ENCODE data around the gene TRHDE. TPM values are rescaled to one million over a fixed set of nuclear protein-coding genes. Genes with fewer than 3 reads are reported as not detected.

The TRHDE gene
- total and polyA plus RNA-seq, 7 donors = 0.42 to 10.0 (median 2.9) TPM

- DNase-seq = no peak
- Histone ChIP-seq H3K9me3 (no peaks in the 10 kb centered on the region), H3K4me1 (no peaks in the 10 kb centered on the region), H3K36me3 (no peaks in the 10 kb centered on the region), H3K27ac (no peak overlapping the region), H3K4me3 (no peak overlapping the region), H3K27me3 (no peaks in the 10 kb centered on the region)
- TF ChIP-seq POLR2A (IDR thresholded peaks at IDR 0.05) (no peak), EP300 (IDR thresholded peaks at IDR 0.05) (no peak), POLR2AphosphoS5 (IDR thresholded peaks at IDR 0.05) (no peak), CTCF (IDR thresholded peaks at IDR 0.05) (no peak)
- intact Hi-C loops (cut with DNase I) = no loop called here
- WGBS, 2 donors = 81 to 89% methylated on average over 6 of the region's 6 CpGs
These were observed 21.5 kb downstream of the TRHDE start for GRCh38 chr12:72293701-72294100.

- Histone ChIP-seq H3K27ac (no peak overlapping the region), H3K36me3 (no peaks in the 10 kb centered on the region), H3K9me3 (no peaks in the 10 kb centered on the region), H3K27me3 (no peaks in the 10 kb centered on the region), H3K4me1 (no peaks in the 10 kb centered on the region), H3K4me3 (no peak overlapping the region)
- no peak for DNase-seq
- intact Hi-C loops (cut with DNase I) = no loop called here
- 79 to 88% methylated on average over 8 of the region's 8 CpGs for WGBS, 2 donors
- no peak for TF ChIP-seq CTCF (IDR thresholded peaks at IDR 0.05)
- no peak for TF ChIP-seq POLR2AphosphoS5 (IDR thresholded peaks at IDR 0.05)
- no peak for TF ChIP-seq POLR2A (IDR thresholded peaks at IDR 0.05)
These were observed 22.9 kb downstream of the TRHDE start for GRCh38 chr12:72295101-72295500.

- no peaks in the 10 kb centered on the region for H3K27me3 ChIP-seq
- no peaks in the 10 kb centered on the region for H3K36me3 ChIP-seq
- WGBS, 2 donors = 81 to 82% methylated on average over 2 of the region's 2 CpGs
- H3K27ac ChIP-seq = no peak overlapping the region
- H3K4me3 ChIP-seq = no peak overlapping the region
- no peaks in the 10 kb centered on the region for H3K9me3 ChIP-seq
- TF ChIP-seq POLR2A (IDR thresholded peaks at IDR 0.05) (no peak), POLR2AphosphoS5 (IDR thresholded peaks at IDR 0.05) (no peak), EP300 (IDR thresholded peaks at IDR 0.05) (no peak), CTCF (IDR thresholded peaks at IDR 0.05) (no peak)
- H3K4me1 ChIP-seq = no peaks in the 10 kb centered on the region
- intact Hi-C loops (cut with DNase I) = no loop called here
- DNase-seq = no peak
These were observed 23.6 kb downstream of the TRHDE start for GRCh38 chr12:72295744-72296143.

GRCh38 chr12:72296389-72296788 lies 24.2 kb downstream of the TRHDE start:
- H3K27ac ChIP-seq = no peak overlapping the region
- WGBS, 2 donors = 38 to 57% methylated on average over 2 of the region's 2 CpGs
- no peaks in the 10 kb centered on the region for H3K4me1 ChIP-seq
- H3K36me3 ChIP-seq = no peaks in the 10 kb centered on the region
- intact Hi-C loops (cut with DNase I) = no loop called here
- no peak for DNase-seq
- no peaks in the 10 kb centered on the region for H3K27me3 ChIP-seq
- H3K9me3 ChIP-seq = no peaks in the 10 kb centered on the region
- TF ChIP-seq CTCF (IDR thresholded peaks at IDR 0.05) = no peak
- TF ChIP-seq POLR2AphosphoS5 (IDR thresholded peaks at IDR 0.05) = no peak
- TF ChIP-seq EP300 (IDR thresholded peaks at IDR 0.05) = no peak
- TF ChIP-seq POLR2A (IDR thresholded peaks at IDR 0.05) = no peak
- no peak overlapping the region for H3K4me3 ChIP-seq

- intact Hi-C loops (cut with DNase I) = no loop called here
- H3K27me3 ChIP-seq = no peaks in the 10 kb centered on the region
- 60 to 85% methylated on average over 3 of the region's 3 CpGs for WGBS, 2 donors
- H3K27ac ChIP-seq = no peak overlapping the region
- no peak for DNase-seq
- H3K4me3 ChIP-seq = no peak overlapping the region
- no peaks in the 10 kb centered on the region for H3K36me3 ChIP-seq
- no peaks in the 10 kb centered on the region for H3K4me1 ChIP-seq
- H3K9me3 ChIP-seq = no peaks in the 10 kb centered on the region
- TF ChIP-seq POLR2A (IDR thresholded peaks at IDR 0.05) (no peak), EP300 (IDR thresholded peaks at IDR 0.05) (no peak), CTCF (IDR thresholded peaks at IDR 0.05) (no peak), POLR2AphosphoS5 (IDR thresholded peaks at IDR 0.05) (no peak)
These were observed 25.5 kb downstream of the TRHDE start for GRCh38 chr12:72297666-72298065.

Measured in sigmoid colon (tissue), 7 donors.